Measurements from ENCODE around the gene BARD1. TPM values are rescaled to one million over a fixed set of nuclear protein-coding genes. Genes with fewer than 3 reads are reported as not detected.
A peak's percentile ranks its signal among the peaks of the same experiment; 100 is the strongest.
"Not testable (repeated sequence)": the region's sequence is repeated elsewhere in the genome, so short reads cannot be mapped to it uniquely, and the experiment has no call there.

Gene BARD1
- total RNA-seq, 1 experiment from 2014 or later, result 11.1 TPM

- no peak overlapping the region for H3K4me3 Mint-ChIP-seq (ENCODE audit: unreplicated experiment)
- BruUV-seq (replicated peaks), result no TSS peak
Observed at GRCh38 chr2:214706986-214707385, 102.5 kb downstream of the BARD1 start.

GRCh38 chr2:214699236-214699635 is 110.2 kb downstream of the BARD1 start:
- no peak for TF ChIP-seq CTCF (IDR thresholded peaks at IDR 0.05; ENCODE audit: unreplicated experiment)
- intact Hi-C loops (cut with micrococcal nuclease), result loop anchor here (2.0 kb wide), 1 partner anchor 890 kb away; no protein-coding TSS in a partner anchor
- ChIA-PET CTCF (no interaction called here), POLR2A (interaction anchor here (0.7 kb wide), 1 partner anchor 778 kb away, joined by 3 read pairs; no protein-coding TSS in a partner anchor)
- H3K4me1 Mint-ChIP-seq (ENCODE audit: insufficient read depth, unreplicated experiment), result peaks cover 8% of the 10 kb centered on the region
- DNase-seq (ENCODE audit: unreplicated experiment), result peak; percentile 54
- no peaks in the 10 kb centered on the region for H3K27me3 Mint-ChIP-seq (ENCODE audit: insufficient read depth, unreplicated experiment)
- H3K9me3 Mint-ChIP-seq (ENCODE audit: unreplicated experiment), result peaks cover 8% of the 10 kb centered on the region
- peak overlapping the region; percentile 2 for H3K27ac Mint-ChIP-seq (ENCODE audit: low read depth, unreplicated experiment)
- no TSS peak for BruUV-seq (replicated peaks)
- H3K4me3 Mint-ChIP-seq (ENCODE audit: unreplicated experiment), result no peak overlapping the region
- H3K36me3 Mint-ChIP-seq (ENCODE audit: insufficient read depth, unreplicated experiment), result no peaks in the 10 kb centered on the region

More at GRCh38 chr2:214706986-214707385, 102.5 kb downstream of the BARD1 start:
- POLR2A ChIA-PET, result no interaction called here
- no peaks in the 10 kb centered on the region for H3K9me3 Mint-ChIP-seq (ENCODE audit: unreplicated experiment)
- H3K36me3 Mint-ChIP-seq (ENCODE audit: insufficient read depth, unreplicated experiment), result no peaks in the 10 kb centered on the region
- H3K27ac Mint-ChIP-seq (ENCODE audit: low read depth, unreplicated experiment), result no peak overlapping the region
- no peak for TF ChIP-seq CTCF (IDR thresholded peaks at IDR 0.05; ENCODE audit: unreplicated experiment)
- peak; percentile 32 for DNase-seq (ENCODE audit: unreplicated experiment)
- H3K4me1 Mint-ChIP-seq (ENCODE audit: insufficient read depth, unreplicated experiment), result peaks cover 8% of the 10 kb centered on the region
- peaks cover 11% of the 10 kb centered on the region for H3K27me3 Mint-ChIP-seq (ENCODE audit: insufficient read depth, unreplicated experiment)
- CTCF ChIA-PET, result no interaction called here
- intact Hi-C loops (cut with micrococcal nuclease), result no loop called here

- BruUV-seq (replicated peaks), result no TSS peak
- H3K27ac Mint-ChIP-seq (ENCODE audit: low read depth, unreplicated experiment), result no peak overlapping the region
- H3K4me3 Mint-ChIP-seq (ENCODE audit: unreplicated experiment), result no peak overlapping the region
- ChIA-PET CTCF (interaction anchor here (0.5 kb wide), 1 partner anchor 39 kb away, joined by 3 read pairs; no protein-coding TSS in a partner anchor), POLR2A (no interaction called here)
- intact Hi-C loops (cut with micrococcal nuclease), result no loop called here
- peaks cover 8% of the 10 kb centered on the region for H3K9me3 Mint-ChIP-seq (ENCODE audit: unreplicated experiment)
- no peak for DNase-seq (ENCODE audit: unreplicated experiment)
- no peaks in the 10 kb centered on the region for H3K27me3 Mint-ChIP-seq (ENCODE audit: insufficient read depth, unreplicated experiment)
- no peak for TF ChIP-seq CTCF (IDR thresholded peaks at IDR 0.05; ENCODE audit: unreplicated experiment)
- H3K4me1 Mint-ChIP-seq (ENCODE audit: insufficient read depth, unreplicated experiment), result peaks cover 8% of the 10 kb centered on the region
- no peaks in the 10 kb centered on the region for H3K36me3 Mint-ChIP-seq (ENCODE audit: insufficient read depth, unreplicated experiment)
Observed at GRCh38 chr2:214696681-214697080, 112.8 kb downstream of the BARD1 start.

- no peak for DNase-seq (ENCODE audit: unreplicated experiment)
- Mint-ChIP-seq H3K27ac (ENCODE audit: low read depth, unreplicated experiment) (no peak overlapping the region), H3K4me1 (ENCODE audit: insufficient read depth, unreplicated experiment) (peaks cover 8% of the 10 kb centered on the region), H3K36me3 (ENCODE audit: insufficient read depth, unreplicated experiment) (no peaks in the 10 kb centered on the region), H3K4me3 (ENCODE audit: unreplicated experiment) (no peak overlapping the region), H3K27me3 (ENCODE audit: insufficient read depth, unreplicated experiment) (no peaks in the 10 kb centered on the region), H3K9me3 (ENCODE audit: unreplicated experiment) (peaks cover under 1% of the 10 kb centered on the region)
- ChIA-PET CTCF (interaction anchor here (0.5 kb wide), 2 partner anchors 39 to 1435 kb away, joined by 3 read pairs; no protein-coding TSS in a partner anchor), POLR2A (interaction anchor here (1.0 kb wide), 1 partner anchor 14 kb away, joined by 3 read pairs; no protein-coding TSS in a partner anchor)
- BruUV-seq (replicated peaks), result no TSS peak
- intact Hi-C loops (cut with micrococcal nuclease), result no loop called here
- no peak for TF ChIP-seq CTCF (IDR thresholded peaks at IDR 0.05; ENCODE audit: unreplicated experiment)
Observed at GRCh38 chr2:214695789-214696188, 113.7 kb downstream of the BARD1 start.

- H3K36me3 Mint-ChIP-seq (ENCODE audit: insufficient read depth, unreplicated experiment); CTCF ChIA-PET; DNase-seq (ENCODE audit: unreplicated experiment); intact Hi-C loops (cut with micrococcal nuclease); H3K27me3 Mint-ChIP-seq (ENCODE audit: insufficient read depth, unreplicated experiment); H3K4me1 Mint-ChIP-seq (ENCODE audit: insufficient read depth, unreplicated experiment); BruUV-seq (replicated peaks); H3K9me3 Mint-ChIP-seq (ENCODE audit: unreplicated experiment): not testable (repeated sequence)
- peak overlapping the region; percentile 75 for H3K4me3 Mint-ChIP-seq (ENCODE audit: unreplicated experiment)
- peak overlapping the region; percentile 57 for H3K27ac Mint-ChIP-seq (ENCODE audit: low read depth, unreplicated experiment)
- POLR2A ChIA-PET, result interaction anchor here (1.0 to 1.2 kb wide), 2 partner anchors 108 to 125 kb away, joined by 3 to 4 read pairs; no protein-coding TSS in a partner anchor
Observed at GRCh38 chr2:214683557-214683956, 125.9 kb downstream of the BARD1 start.
